OCI-LY1 (cell line): ENCODE data around the gene ARHGEF40.

Source experiments
- CTCF ChIP-seq: fragments of 200-600 bp; sonication (generic), shearing (Covaris generic); IDR thresholded peaks from 2 replicates; pipeline ENCODE4 v1.5.1; 2017; ENCODE audit warnings: mild to moderate bottlenecking, antibody characterized with exemption, low read length, moderate library complexity, mixed read lengths
- EZH2 ChIP-seq: fragments of 200-600 bp; sonication (generic), shearing (Covaris generic); IDR thresholded peaks from 2 replicates; pipeline ENCODE4 v1.8.0; 2017; ENCODE audit warnings: borderline replicate concordance, mixed run types, mild to moderate bottlenecking, antibody characterized with exemption, low read length, moderate library complexity, mixed read lengths

- TF ChIP-seq CTCF = no peak
- no peak for TF ChIP-seq EZH2
Observed at GRCh38 chr14:21105095-21105494, 35.0 kb downstream of the ARHGEF40 start.
